BLaER1 (cell line): ENCODE results near the gene OTOL1.

Source experiments
- H3K27ac ChIP-seq: shearing (Covaris generic); formaldehyde crosslinking; 2 replicates; pipeline ENCODE4 v1.8.1; 2022
- H3K27me3 ChIP-seq: shearing (Covaris generic); formaldehyde crosslinking; 2 replicates; pipeline ENCODE4 v1.8.1; 2022
- H3K36me3 ChIP-seq: shearing (Covaris generic); formaldehyde crosslinking; 2 replicates; pipeline ENCODE4 v1.8.1; 2022
- H3K4me1 ChIP-seq: shearing (Covaris generic); formaldehyde crosslinking; 2 replicates; pipeline ENCODE4 v1.8.1; 2022
- H3K4me2 ChIP-seq: shearing (Covaris generic); formaldehyde crosslinking; 2 replicates; pipeline ENCODE4 v1.8.1; 2022
- H3K4me3 ChIP-seq: shearing (Covaris generic); formaldehyde crosslinking; 2 replicates; pipeline ENCODE4 v1.8.1; 2022
- H3K9ac ChIP-seq: shearing (Covaris generic); formaldehyde crosslinking; 2 replicates; pipeline ENCODE4 v1.8.1; 2022
- H3K9me3 ChIP-seq: shearing (Covaris generic); formaldehyde crosslinking; 2 replicates; pipeline ENCODE4 v1.8.1; 2022
- H4K20me1 ChIP-seq: shearing (Covaris generic); formaldehyde crosslinking; 2 replicates; pipeline ENCODE4 v1.8.1; 2022
- Cebpa-rat ChIP-seq: shearing (Covaris generic); IDR thresholded peaks from 2 replicates; pipeline ENCODE4 v1.8.1; 2022

OTOL1 gene

GRCh38 chr3:161531930-161532329 lies 35.3 kb downstream of the OTOL1 start:
- TF ChIP-seq Cebpa-rat = no peak
- Histone ChIP-seq H3K27ac (no peak overlapping the region), H4K20me1 (no peaks in the 10 kb centered on the region), H3K9ac (no peak overlapping the region), H3K9me3 (no peaks in the 10 kb centered on the region), H3K27me3 (no peaks in the 10 kb centered on the region), H3K4me3 (no peak overlapping the region), H3K4me2 (no peak overlapping the region), H3K36me3 (no peaks in the 10 kb centered on the region), H3K4me1 (0 out of 2 replicates have a peak, but pooled peaks cover 5% of the 10 kb centered on the region)

GRCh38 chr3:161540594-161540993 lies 44.0 kb downstream of the OTOL1 start:
- Histone ChIP-seq H3K9ac (no peak overlapping the region), H4K20me1 (no peaks in the 10 kb centered on the region), H3K9me3 (no peaks in the 10 kb centered on the region), H3K4me2 (no peak overlapping the region), H3K27me3 (no peaks in the 10 kb centered on the region), H3K4me1 (no peaks in the 10 kb centered on the region), H3K36me3 (no peaks in the 10 kb centered on the region), H3K4me3 (no peak overlapping the region), H3K27ac (no peak overlapping the region)
- no peak for TF ChIP-seq Cebpa-rat

DNA sequence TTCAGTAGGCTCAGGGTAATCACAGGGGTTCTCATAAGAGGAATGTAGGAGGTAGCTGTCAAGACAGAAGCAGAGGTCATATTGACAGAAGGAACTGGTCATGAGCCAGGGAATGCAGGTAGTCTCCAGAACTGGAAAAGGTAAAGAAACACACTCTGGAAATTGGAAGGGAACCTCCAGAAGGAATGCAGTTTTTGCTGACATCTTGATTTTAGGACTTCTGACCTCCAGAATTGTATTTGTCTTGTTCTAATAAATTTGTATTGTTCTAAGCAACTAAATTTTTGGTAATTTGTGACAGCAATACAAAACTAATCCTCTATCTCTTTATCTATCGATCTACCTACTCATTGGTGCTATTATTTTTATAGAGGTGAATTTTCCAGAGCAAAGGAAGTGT lies 49.2 kb downstream of the OTOL1 start:
- H3K27me3 ChIP-seq = no peaks in the 10 kb centered on the region
- no peak for TF ChIP-seq Cebpa-rat
- H3K4me2 ChIP-seq = no peak overlapping the region
- no peaks in the 10 kb centered on the region for H3K4me1 ChIP-seq
- no peak overlapping the region for H3K9ac ChIP-seq
- H3K4me3 ChIP-seq = no peak overlapping the region
- H3K36me3 ChIP-seq = no peaks in the 10 kb centered on the region
- H3K27ac ChIP-seq = no peak overlapping the region
- no peaks in the 10 kb centered on the region for H4K20me1 ChIP-seq
- no peaks in the 10 kb centered on the region for H3K9me3 ChIP-seq

- no peak overlapping the region for H3K9ac ChIP-seq
- H4K20me1 ChIP-seq = no peaks in the 10 kb centered on the region
- no peak for TF ChIP-seq Cebpa-rat
- no peak overlapping the region for H3K4me2 ChIP-seq
- no peaks in the 10 kb centered on the region for H3K27me3 ChIP-seq
- no peak overlapping the region for H3K27ac ChIP-seq
- no peaks in the 10 kb centered on the region for H3K36me3 ChIP-seq
- no peaks in the 10 kb centered on the region for H3K4me1 ChIP-seq
- no peaks in the 10 kb centered on the region for H3K9me3 ChIP-seq
- H3K4me3 ChIP-seq = no peak overlapping the region
Observed at GRCh38 chr3:161548301-161548700, 51.7 kb downstream of the OTOL1 start.

DNA sequence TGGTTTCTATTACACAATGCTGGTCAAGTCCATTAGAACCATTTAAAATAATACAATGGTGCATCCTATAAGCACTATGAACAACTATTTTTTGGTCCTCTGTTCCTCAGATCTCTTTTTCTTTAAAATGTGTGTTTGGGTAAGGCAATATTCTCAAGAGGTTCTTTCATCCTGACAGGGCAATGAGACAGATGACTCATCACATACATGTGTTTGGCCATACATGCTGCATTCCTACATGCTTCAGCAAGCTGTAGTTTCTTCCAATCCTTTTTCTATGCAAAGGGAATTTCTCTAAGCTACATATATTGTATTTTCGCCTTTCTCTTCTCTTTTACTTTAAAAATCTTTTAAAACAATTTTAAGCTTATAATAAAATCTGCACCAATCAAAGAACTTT lies 52.7 kb downstream of the OTOL1 start:
- H3K36me3 ChIP-seq = no peaks in the 10 kb centered on the region
- no peak overlapping the region for H3K4me3 ChIP-seq
- no peak overlapping the region for H3K27ac ChIP-seq
- no peaks in the 10 kb centered on the region for H3K9me3 ChIP-seq
- H3K9ac ChIP-seq = no peak overlapping the region
- TF ChIP-seq Cebpa-rat = no peak
- H3K4me1 ChIP-seq = no peaks in the 10 kb centered on the region
- no peaks in the 10 kb centered on the region for H4K20me1 ChIP-seq
- no peak overlapping the region for H3K4me2 ChIP-seq
- no peaks in the 10 kb centered on the region for H3K27me3 ChIP-seq

- Histone ChIP-seq H3K9me3 (no peaks in the 10 kb centered on the region), H3K27me3 (no peaks in the 10 kb centered on the region), H3K4me3 (no peak overlapping the region), H4K20me1 (no peaks in the 10 kb centered on the region), H3K4me1 (no peaks in the 10 kb centered on the region), H3K36me3 (no peaks in the 10 kb centered on the region), H3K9ac (no peak overlapping the region), H3K4me2 (no peak overlapping the region), H3K27ac (no peak overlapping the region)
- no peak for TF ChIP-seq Cebpa-rat
Observed at GRCh38 chr3:161550491-161551195, 54.0 kb downstream of the OTOL1 start.

DNA sequence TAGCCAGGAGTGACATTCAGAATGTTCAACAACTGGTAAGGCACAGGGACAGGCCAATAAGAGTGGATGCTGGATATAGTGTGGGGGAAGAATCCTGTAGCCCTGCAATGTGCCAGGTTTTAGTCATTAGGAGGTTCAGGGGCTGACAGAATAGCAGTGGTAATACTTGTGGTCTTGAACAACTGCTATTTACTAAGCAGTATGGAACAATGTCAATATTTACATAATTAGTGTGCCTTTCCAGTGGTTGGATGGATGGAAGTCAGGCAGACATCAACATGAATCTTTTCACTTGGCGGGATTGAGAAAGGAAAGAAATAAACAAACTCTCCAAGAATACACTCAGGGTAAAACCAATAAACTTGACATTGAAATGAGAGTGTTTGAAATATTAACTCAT lies 55.1 kb downstream of the OTOL1 start:
- H4K20me1 ChIP-seq = no peaks in the 10 kb centered on the region
- TF ChIP-seq Cebpa-rat = no peak
- H3K27me3 ChIP-seq = no peaks in the 10 kb centered on the region
- H3K4me2 ChIP-seq = no peak overlapping the region
- H3K9ac ChIP-seq = no peak overlapping the region
- no peaks in the 10 kb centered on the region for H3K9me3 ChIP-seq
- no peak overlapping the region for H3K27ac ChIP-seq
- H3K4me1 ChIP-seq = no peaks in the 10 kb centered on the region
- no peak overlapping the region for H3K4me3 ChIP-seq
- H3K36me3 ChIP-seq = no peaks in the 10 kb centered on the region

DNA sequence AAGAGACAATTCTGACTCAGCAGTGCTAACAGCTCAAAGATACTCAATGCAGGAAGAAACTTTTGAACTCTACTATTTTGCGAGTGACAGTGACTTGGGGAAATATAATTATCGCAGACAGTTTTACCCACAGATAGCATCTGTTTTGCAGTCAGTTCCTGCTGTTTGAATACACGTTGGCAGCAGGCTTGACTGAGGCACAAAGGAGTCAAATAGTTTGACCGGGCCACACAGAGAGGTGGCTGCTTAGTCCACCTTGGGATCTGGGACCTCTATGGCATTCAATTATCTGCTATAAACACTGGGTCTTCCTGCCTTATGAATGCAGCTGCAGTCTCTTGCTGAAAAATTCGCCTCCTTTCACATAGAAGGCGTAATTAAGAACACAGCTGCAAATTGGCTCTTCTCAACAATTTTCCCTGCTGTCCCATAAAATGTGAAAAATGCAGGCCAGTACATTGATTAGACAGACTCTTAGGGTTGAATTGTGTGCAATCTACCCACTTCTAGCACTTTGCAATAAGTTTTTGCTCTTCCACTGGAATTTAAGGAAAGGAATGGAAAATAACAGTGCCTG lies 56.5 kb downstream of the OTOL1 start:
- Histone ChIP-seq H3K27me3 (no peaks in the 10 kb centered on the region), H3K4me2 (no peak overlapping the region), H3K4me1 (no peaks in the 10 kb centered on the region), H3K27ac (no peak overlapping the region), H3K9ac (no peak overlapping the region), H3K9me3 (no peaks in the 10 kb centered on the region), H4K20me1 (no peaks in the 10 kb centered on the region), H3K4me3 (no peak overlapping the region), H3K36me3 (no peaks in the 10 kb centered on the region)
- TF ChIP-seq Cebpa-rat = no peak
